HG03064 (cell line): ENCODE results near the gene CD163L1.
"Not testable (repeated sequence)": the region's sequence is repeated elsewhere in the genome, so short reads cannot be mapped to it uniquely, and the experiment has no call there.

Source experiments
- ATAC-seq: cut with Tn5 transposase; IDR thresholded peaks from one replicate; pipeline ENCODE4 v1.9.1; 2021; ENCODE audit warnings: low read depth; ENCODE audit not compliant: unreplicated experiment

The CD163L1 gene

GRCh38 chr12:7444076-7444475, at the start of gene CD163L1:
TSS of gene CD163L1 (minus strand) at chr12:7444153. CDS start at chr12:7444127, 26 bp downstream.
- no peak for ATAC-seq

GRCh38 chr12:7493006-7493405, 49.1 kb upstream of the CD163L1 start:
- ATAC-seq = no peak

GRCh38 chr12:7486512-7486911, 42.6 kb upstream of the CD163L1 start:
- ATAC-seq = no peak

- ATAC-seq = no peak
Measured at GRCh38 chr12:7485095-7485494, 41.1 kb upstream of the CD163L1 start.

GRCh38 chr12:7483343-7483742, 39.4 kb upstream of the CD163L1 start:
- ATAC-seq = no peak

GRCh38 chr12:7479771-7480170, 35.8 kb upstream of the CD163L1 start:
- no peak for ATAC-seq

GRCh38 chr12:7472060-7472459, 28.1 kb upstream of the CD163L1 start:
- ATAC-seq = no peak

GRCh38 chr12:7460375-7461259, 16.7 kb upstream of the CD163L1 start:
- ATAC-seq = no peak

GRCh38 chr12:7459973-7460372, 16.0 kb upstream of the CD163L1 start:
- no peak for ATAC-seq

GRCh38 chr12:7451756-7452155, 7.8 kb upstream of the CD163L1 start:
- no peak for ATAC-seq

GRCh38 chr12:7450667-7451066, 6.7 kb upstream of the CD163L1 start:
- ATAC-seq = no peak

GRCh38 chr12:7448099-7448498, 4.1 kb upstream of the CD163L1 start:
- ATAC-seq = no peak

- ATAC-seq = no peak
Measured at GRCh38 chr12:7444537-7444936, 584 bp upstream of the CD163L1 start.

GRCh38 chr12:7441216-7441615, 2.7 kb downstream of the CD163L1 start:
- ATAC-seq = no peak

GRCh38 chr12:7439579-7440505, 4.1 kb downstream of the CD163L1 start:
- ATAC-seq = no peak

- not testable (repeated sequence) for ATAC-seq
Measured at GRCh38 chr12:7438291-7438995, 5.5 kb downstream of the CD163L1 start.

GRCh38 chr12:7437494-7437893, 6.5 kb downstream of the CD163L1 start:
- not testable (repeated sequence) for ATAC-seq

GRCh38 chr12:7434670-7435069, 9.3 kb downstream of the CD163L1 start:
- ATAC-seq = no peak

- ATAC-seq = no peak
Measured at GRCh38 chr12:7433276-7433822, 10.6 kb downstream of the CD163L1 start.

GRCh38 chr12:7431993-7432685, 11.8 kb downstream of the CD163L1 start:
- no peak for ATAC-seq
